Neural progenitor cell (in vitro differentiated cells): ENCODE data around the gene UPF3A.

Source experiments
- CTCF ChIP-seq: fragments of 200-600 bp; sonication (generic); IDR thresholded peaks from 2 replicates; pipeline ENCODE4 v1.5.1; 2017; ENCODE audit warnings: antibody characterized with exemption, mild to moderate bottlenecking
- EZH2 ChIP-seq: fragments of 200-600 bp; sonication (generic); IDR thresholded peaks from 2 replicates; pipeline ENCODE4 v1.6.1; 2017; ENCODE audit warnings: antibody characterized with exemption, mild to moderate bottlenecking, moderate library complexity
- EZH2phosphoT487 ChIP-seq: fragments of 200-600 bp; sonication (generic); IDR thresholded peaks from 2 replicates; pipeline ENCODE4 v1.6.1; 2017; ENCODE audit warnings: antibody characterized with exemption

DNA sequence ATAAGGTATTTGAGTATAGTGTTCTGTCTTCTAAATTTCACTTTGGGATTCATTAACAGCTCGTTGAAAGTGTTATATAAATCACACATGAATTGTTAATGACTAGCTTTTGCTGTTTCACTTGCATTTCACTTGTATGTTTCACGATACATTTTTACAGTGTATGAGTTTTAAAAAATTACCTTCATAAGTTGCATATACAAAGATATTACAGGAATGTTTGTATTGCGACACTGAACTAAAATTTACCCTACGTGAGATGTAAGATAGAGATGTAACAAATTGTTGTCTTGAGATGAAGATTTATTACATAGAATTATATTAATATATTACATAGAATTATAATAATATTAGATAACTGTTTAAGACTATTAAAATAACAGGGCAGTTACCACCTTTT lies 45.2 kb upstream of the UPF3A start:
- TF ChIP-seq CTCF (no peak), EZH2 (no peak), EZH2phosphoT487 (no peak)
